Ovary (tissue), 9 donors: ENCODE data around the gene DMRTB1. TPM values are rescaled to one million over a fixed set of nuclear protein-coding genes. Genes with fewer than 3 reads are reported as not detected.

Experiments used
- DNase-seq, 5 donors: peaks; one replicate each; pipeline ENCODE4 v3.0.0-alpha.2; 2019 to 2020
- H3K27ac ChIP-seq, 2 donors: fragments of 200-600 bp; one replicate each; pipeline versions ENCODE4 v1.5.1 to v1.8.0; 2019 to 2022
- H3K27me3 ChIP-seq: fragments of 200-600 bp; one replicate; pipeline ENCODE4 v1.8.0; 2022
- H3K36me3 ChIP-seq: fragments of 200-600 bp; sonication (generic); one replicate; pipeline ENCODE4 v1.5.1; 2019
- H3K4me1 ChIP-seq: one replicate; pipeline ENCODE4 v1.8.1; 2013; ENCODE audit warnings: mild to moderate bottlenecking, moderate library complexity; ENCODE audit not compliant: insufficient read depth
- H3K4me3 ChIP-seq: fragments of 200-600 bp; sonication (generic); one replicate; pipeline ENCODE4 v1.5.1; 2017
- H3K9me3 ChIP-seq, 2 donors: fragments of 200-600 bp in 1 of 2; sonication (generic) in 1 of 2; one replicate each; pipeline versions ENCODE4 v1.5.1 to v1.8.1; 2013 to 2019; ENCODE audit warnings: mild to moderate bottlenecking in 1 of 2, moderate library complexity in 1 of 2
- CTCF ChIP-seq, 3 donors: fragments of 450-650 bp in 2 of 3; fragments of 200-600 bp in 1 of 3; IDR thresholded peaks; one replicate each; pipeline versions ENCODE4 v1.5.1 to v1.8.0; 2016 to 2022; ENCODE audit warnings: antibody characterized with exemption in 3 of 3, mild to moderate bottlenecking in 1 of 3
- EP300 ChIP-seq: sonication (generic); formaldehyde crosslinking; IDR thresholded peaks from one replicate; pipeline ENCODE4 v1.6.1; 2017; ENCODE audit warnings: antibody characterized with exemption
- POLR2A ChIP-seq: fragments of 450-650 bp; IDR thresholded peaks from one replicate; pipeline ENCODE4 v1.6.1; 2017; ENCODE audit warnings: antibody characterized with exemption, mild to moderate bottlenecking, moderate library complexity
- WGBS, 3 donors: extraction: QIAGEN DNeasy Blood & Tissue Kit in 1 of 3; methylation state at CpG; one replicate each; pipeline versions ENCODE4 v1.1.5 to v1.1.7; 2013 to 2017; 5-methylcytosine and 5-hydroxymethylcytosine counted together
- intact Hi-C, 4 donors: fragments of 100-400 bp; cut with DNase I; formaldehyde crosslinking; loops; one replicate each; pipeline versions ENCODE4 v1.11.0 to v1.15.1; 2022 to 2023
- polyA plus RNA-seq, 2 donors: library from polyadenylated mRNA; stranded (reverse); fragments of 200-250 nt in 1 of 2; fragments of 350-450 nt in 1 of 2; fragmentation: Illumina TruSeq in 1 of 2; extraction: RNeasy Lipid Tissue Mini Kit (QIAGEN cat#74804) in 1 of 2; gene quantifications; one replicate each; pipeline ENCODE4 v1.2.3, GENCODE V29; 2013 to 2014
- total RNA-seq, 7 donors: library from RNA; depleted of rRNA in 2 of 7; stranded (reverse); fragments of >200 nt in 2 of 7; fragmentation: NEBNext Ultra II Directional in 3 of 7; extraction: Animal tissue kit (Norgen Biotek cat#: 25700) in 3 of 7; gene quantifications; one replicate each; pipeline versions ENCODE4 v1.1.0 to v1.2.4, GENCODE V29; 2016 to 2023
- donor health status: DM: no; HTN: no; CAD: no; lungs with moderate emphysema.
- donor health status: DM: no; HTN: no; CAD: no.
- donor health status: Bipolar disorder and iron deficiency.
- donor health status: DM: yes; HTN: yes; CAD: no.
- donor health status: DM: no; HTN: no; CAD: no.
- donor health status: DM: yes; HTN: yes; CAD: no.

The DMRTB1 gene
- total and polyA plus RNA-seq, 9 donors, result 0.06 TPM; not detected in 8

GRCh38 chr1:53505401-53505800, 46.2 kb downstream of the DMRTB1 start:
- intact Hi-C loops, result no loop called here
- Histone ChIP-seq H3K4me3 (no peak overlapping the region), H3K36me3 (no peaks in the 10 kb centered on the region), H3K9me3 (no peaks in the 10 kb centered on the region), H3K27ac (no peak overlapping the region), H3K4me1 (no peaks in the 10 kb centered on the region), H3K27me3 (no peaks in the 10 kb centered on the region)
- no peak for TF ChIP-seq POLR2A
- no peak for TF ChIP-seq EP300
- TF ChIP-seq CTCF (IDR thresholded peaks at IDR 0.05), result no peak
- 86 to 90% (median 90%) methylated on average over 9 of the region's 9 CpGs for WGBS, 3 donors
- DNase-seq, result no peak

- WGBS, 3 donors, result 71 to 75% (median 72%) methylated on average over 13 of the region's 13 CpGs
- intact Hi-C loops, result no loop called here
- no peak overlapping the region for H3K4me3 ChIP-seq
Measured at GRCh38 chr1:53505891-53506290, 46.7 kb downstream of the DMRTB1 start.

DNA sequence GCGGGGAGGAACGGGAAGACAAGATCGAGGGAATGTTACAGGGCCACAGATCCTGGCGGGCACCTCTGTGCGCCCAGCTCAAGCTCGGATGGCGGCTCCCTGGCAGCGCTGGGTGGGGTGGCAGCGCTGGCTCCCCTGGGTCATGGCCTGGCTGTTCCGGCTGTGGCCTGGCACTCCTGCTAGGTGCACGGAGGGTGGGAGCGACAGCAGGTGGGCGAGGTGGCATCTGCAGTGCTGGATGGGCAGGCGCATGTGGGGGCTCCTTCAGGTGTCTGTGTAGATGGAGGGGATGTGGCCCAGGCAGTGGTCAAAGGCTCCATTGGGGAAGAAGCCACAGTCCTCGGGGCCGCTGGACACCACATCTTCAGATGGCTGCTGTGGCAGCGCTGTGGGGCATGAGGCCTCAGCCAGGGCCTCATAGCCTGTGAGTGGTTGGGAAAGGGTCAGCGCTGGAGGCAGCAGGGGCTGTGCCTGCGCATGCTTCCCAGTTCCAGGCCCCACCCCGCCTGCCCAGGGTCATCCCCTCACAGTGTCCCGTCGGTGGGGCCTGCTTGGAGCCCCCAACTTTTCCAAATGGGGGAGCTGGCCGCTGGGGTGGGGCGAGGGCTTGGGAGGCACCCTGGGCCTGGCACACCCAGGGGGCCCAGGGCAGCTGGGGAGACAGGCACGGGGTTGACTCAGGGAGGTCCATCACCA, 47.3 kb downstream of the DMRTB1 start:
- no peak for TF ChIP-seq CTCF (IDR thresholded peaks at IDR 0.05)
- no peak for TF ChIP-seq POLR2A
- no peak for TF ChIP-seq EP300
- Histone ChIP-seq H3K4me1 (no peaks in the 10 kb centered on the region), H3K36me3 (no peaks in the 10 kb centered on the region), H3K27ac (no peak overlapping the region), H3K27me3 (no peaks in the 10 kb centered on the region), H3K9me3 (no peaks in the 10 kb centered on the region), H3K4me3 (no peak overlapping the region)
- intact Hi-C loops, result no loop called here
- WGBS, 3 donors, result 76 to 89% (median 83%) methylated on average over 22 to 25 of the region's 25 CpGs
- no peak for DNase-seq

More at GRCh38 chr1:53505891-53506290, 46.7 kb downstream of the DMRTB1 start:
- DNase-seq, result no peak
- TF ChIP-seq POLR2A, result no peak
- no peak for TF ChIP-seq EP300
- no peak for TF ChIP-seq CTCF (IDR thresholded peaks at IDR 0.05)
- Histone ChIP-seq H3K4me1 (no peaks in the 10 kb centered on the region), H3K36me3 (no peaks in the 10 kb centered on the region), H3K9me3 (no peaks in the 10 kb centered on the region), H3K27ac (no peak overlapping the region), H3K27me3 (no peaks in the 10 kb centered on the region)

DNA sequence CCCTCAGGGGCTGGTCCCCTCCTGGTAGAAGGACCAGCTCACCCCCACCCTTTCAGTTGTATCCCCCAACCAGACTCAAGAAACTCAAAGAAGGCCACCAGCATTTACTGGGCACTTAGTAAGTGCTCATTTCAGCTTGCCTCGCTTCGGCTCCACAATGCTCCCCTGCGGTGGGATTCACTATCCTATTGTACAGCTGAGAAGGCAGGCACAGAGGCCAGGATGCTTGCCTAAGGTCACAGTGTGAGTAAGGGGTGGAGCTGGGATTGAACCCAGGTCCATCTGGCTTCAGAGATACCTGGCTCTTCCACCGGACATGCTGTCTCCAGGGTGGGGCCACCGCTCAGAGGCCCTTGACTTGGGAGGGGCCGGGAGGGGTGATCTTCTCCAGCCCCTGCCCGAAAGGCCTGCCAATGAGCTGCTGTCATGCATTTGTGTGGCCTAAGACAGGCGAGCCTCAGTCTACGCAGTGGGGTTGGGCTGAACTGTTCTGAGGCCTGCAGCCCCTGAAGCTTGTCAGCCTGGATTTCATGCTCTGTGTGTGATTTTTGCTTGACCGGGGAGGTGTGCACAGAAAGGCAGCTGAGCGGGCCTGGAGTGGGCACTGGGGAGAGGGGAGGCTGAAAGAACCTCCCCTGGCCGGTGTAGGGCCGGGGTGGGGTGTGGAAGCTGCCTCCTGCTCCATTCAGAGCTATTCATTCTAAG, 48.1 kb downstream of the DMRTB1 start:
- no peaks in the 10 kb centered on the region for H3K36me3 ChIP-seq
- H3K9me3 ChIP-seq, result no peaks in the 10 kb centered on the region
- no peak overlapping the region for H3K27ac ChIP-seq
- no peak overlapping the region for H3K4me3 ChIP-seq
- DNase-seq, result no peak
- WGBS, 3 donors, result 92 to 94% (median 93%) methylated on average over 11 to 13 of the region's 13 CpGs
- H3K27me3 ChIP-seq, result no peaks in the 10 kb centered on the region
- intact Hi-C loops, result no loop called here
- TF ChIP-seq POLR2A (no peak), EP300 (no peak), CTCF (IDR thresholded peaks at IDR 0.05) (no peak)
- H3K4me1 ChIP-seq, result no peaks in the 10 kb centered on the region
